ENCODE measurements around the gene MFSD2B. TPM values are rescaled to one million over a fixed set of nuclear protein-coding genes. Genes with fewer than 3 reads are reported as not detected.

Gene MFSD2B
- total RNA-seq, 1 experiment from 2014 or later, result 0.23 TPM

- no peaks in the 10 kb centered on the region for H3K36me3 ChIP-seq (ENCODE audit: control insufficient read depth, insufficient read depth, low read length)
- in situ Hi-C loops (cut with HindIII; ENCODE audit: low pct_unique_long_range_greater_than_20kb, low sequenced_read_pairs) (no loop called here), intact Hi-C loops (cut with micrococcal nuclease; ENCODE audit: unreplicated experiment) (no loop called here)
- no peaks in the 10 kb centered on the region for H3K27me3 ChIP-seq (ENCODE audit: control insufficient read depth, insufficient read depth, low read length)
- DNase-seq (ENCODE audit: low read depth, low spot score) (no peak), ATAC-seq (no peak)
- H3K27ac ChIP-seq (ENCODE audit: low read length), result peak overlapping the region; percentile 76
- H3K4me3 ChIP-seq (ENCODE audit: low read depth in 2 of 2, low read length in 2 of 2), result no peak overlapping the region
- CTCF ChIA-PET, result no interaction called here
- TF ChIP-seq REST (IDR thresholded peaks at IDR 0.05; ENCODE audit: insufficient read depth in 1 of 2, low read depth in 2 of 2, low read length in 1 of 2), result no peak
- TF ChIP-seq TCF7L2 (IDR thresholded peaks at IDR 0.05; ENCODE audit: low read depth, low read length), result no peak
- TF ChIP-seq CTCF (IDR thresholded peaks at IDR 0.05), result no peak
- no peak for TF ChIP-seq POLR2AphosphoS5 (IDR thresholded peaks at IDR 0.05; ENCODE audit: low read depth, low read length)
- TF ChIP-seq SIN3A (IDR thresholded peaks at IDR 0.05; ENCODE audit: borderline replicate concordance, insufficient read depth, low read depth, low read length), result no peak
- POLR2A ChIA-PET, result no interaction called here
- BruUV-seq (replicated peaks), result no TSS peak
- H3K4me1 ChIP-seq (ENCODE audit: control insufficient read depth, insufficient read depth, low read length), result peaks cover 29% of the 10 kb centered on the region
- H3K9me3 ChIP-seq (ENCODE audit: control insufficient read depth, insufficient read depth, low read depth, low read length), result no peaks in the 10 kb centered on the region
These were observed 7.2 kb downstream of the MFSD2B start for GRCh38 chr2:24016853-24017703.

GRCh38 chr2:24017711-24018110, 7.8 kb downstream of the MFSD2B start:
- Histone ChIP-seq H3K36me3 (ENCODE audit: control insufficient read depth, insufficient read depth, low read length) (no peaks in the 10 kb centered on the region), H3K4me1 (ENCODE audit: control insufficient read depth, insufficient read depth, low read length) (peaks cover 24% of the 10 kb centered on the region), H3K9me3 (ENCODE audit: control insufficient read depth, insufficient read depth, low read depth, low read length) (no peaks in the 10 kb centered on the region), H3K27ac (ENCODE audit: low read length) (peak overlapping the region; percentile 19; the same call in 1 of the 2 replicates), H3K27me3 (ENCODE audit: control insufficient read depth, insufficient read depth, low read length) (no peaks in the 10 kb centered on the region), H3K4me3 (ENCODE audit: low read depth in 2 of 2, low read length in 2 of 2) (no peak overlapping the region)
- intact Hi-C loops (cut with micrococcal nuclease; ENCODE audit: unreplicated experiment) (no loop called here), in situ Hi-C loops (cut with HindIII; ENCODE audit: low pct_unique_long_range_greater_than_20kb, low sequenced_read_pairs) (no loop called here)
- ChIA-PET CTCF (no interaction called here), POLR2A (no interaction called here)
- BruUV-seq (replicated peaks), result no TSS peak
- ATAC-seq, result no peak
- TF ChIP-seq SIN3A (IDR thresholded peaks at IDR 0.05; ENCODE audit: borderline replicate concordance, insufficient read depth, low read depth, low read length) (no peak), POLR2AphosphoS5 (IDR thresholded peaks at IDR 0.05; ENCODE audit: low read depth, low read length) (no peak), REST (IDR thresholded peaks at IDR 0.05; ENCODE audit: insufficient read depth in 1 of 2, low read depth in 2 of 2, low read length in 1 of 2) (no peak), CTCF (IDR thresholded peaks at IDR 0.05) (no peak), TCF7L2 (IDR thresholded peaks at IDR 0.05; ENCODE audit: low read depth, low read length) (no peak)
- DNase-seq (ENCODE audit: low read depth, low spot score), result no peak

All from Panc1 (cell line).